Measurements from ENCODE around the gene SLIT3. TPM values are rescaled to one million over a fixed set of nuclear protein-coding genes. Genes with fewer than 3 reads are reported as not detected.

SLIT3 gene
- total RNA-seq, 2 experiments from 2014 or later, result not detected

GRCh38 chr5:169157064-169157463, 143.9 kb downstream of the SLIT3 start:
- Mint-ChIP-seq H3K4me3 (no peak overlapping the region), H3K9me3 (peaks cover 17% of the 10 kb centered on the region), H3K36me3 (ENCODE audit: low read depth) (no peaks in the 10 kb centered on the region), H3K27ac (no peak overlapping the region), H3K27me3 (peaks cover 10% of the 10 kb centered on the region), H3K4me1 (ENCODE audit: low read depth) (no peaks in the 10 kb centered on the region)
- intact Hi-C loops (cut with DNase I, micrococcal nuclease), result no loop called here
- H3K36me3 ChIP-seq (ENCODE audit: insufficient read depth, low read length), result no peaks in the 10 kb centered on the region
- H3K9me3 ChIP-seq (ENCODE audit: control insufficient read depth in 1 of 2, insufficient read depth in 1 of 2, low read length in 2 of 2), result peaks cover 0 to 10% of the 10 kb centered on the region in 2 experiments
- ChIA-PET POLR2A (no interaction called here), CTCF (no interaction called here)
- DNase-seq (no peak), ATAC-seq (ENCODE audit: poor library complexity) (no peak)
- H3K27me3 ChIP-seq (ENCODE audit: control insufficient read depth in 1 of 2, insufficient read depth in 2 of 2, low read length in 2 of 2), result no peaks in the 10 kb centered on the region
- TF ChIP-seq CTCF (IDR thresholded peaks at IDR 0.05), result no peak
- no peak overlapping the region for H3K27ac ChIP-seq (ENCODE audit: low read depth in 1 of 2, low read length in 2 of 2)
- H3K4me3 ChIP-seq (ENCODE audit: low read length), result no peak overlapping the region
- no peaks in the 10 kb centered on the region for H3K4me1 ChIP-seq (ENCODE audit: insufficient read depth, low read length)

GRCh38 chr5:169154679-169155078, 146.3 kb downstream of the SLIT3 start:
- Mint-ChIP-seq H3K9me3 (peaks cover 8% of the 10 kb centered on the region), H3K27ac (no peak overlapping the region), H3K27me3 (peaks cover 10% of the 10 kb centered on the region), H3K4me1 (ENCODE audit: low read depth) (no peaks in the 10 kb centered on the region), H3K4me3 (no peak overlapping the region), H3K36me3 (ENCODE audit: low read depth) (no peaks in the 10 kb centered on the region)
- Histone ChIP-seq H3K36me3 (ENCODE audit: insufficient read depth, low read length) (no peaks in the 10 kb centered on the region), H3K27me3 (ENCODE audit: control insufficient read depth in 1 of 2, insufficient read depth in 2 of 2, low read length in 2 of 2) (no peaks in the 10 kb centered on the region), H3K9me3 (ENCODE audit: control insufficient read depth in 1 of 2, insufficient read depth in 1 of 2, low read length in 2 of 2) (peaks cover 0 to 10% of the 10 kb centered on the region in 2 experiments), H3K4me3 (ENCODE audit: low read length) (no peak overlapping the region), H3K4me1 (ENCODE audit: insufficient read depth, low read length) (no peaks in the 10 kb centered on the region), H3K27ac (ENCODE audit: low read depth in 1 of 2, low read length in 2 of 2) (no peak overlapping the region)
- ChIA-PET POLR2A (no interaction called here), CTCF (no interaction called here)
- intact Hi-C loops (cut with DNase I, micrococcal nuclease), result no loop called here
- DNase-seq (no peak), ATAC-seq (ENCODE audit: poor library complexity) (no peak)
- TF ChIP-seq CTCF (IDR thresholded peaks at IDR 0.05), result no peak

GRCh38 chr5:169153405-169153804, 147.5 kb downstream of the SLIT3 start:
- Mint-ChIP-seq H3K27me3 (peaks cover 10% of the 10 kb centered on the region), H3K27ac (no peak overlapping the region), H3K4me3 (no peak overlapping the region), H3K4me1 (ENCODE audit: low read depth) (no peaks in the 10 kb centered on the region), H3K36me3 (ENCODE audit: low read depth) (no peaks in the 10 kb centered on the region), H3K9me3 (peaks cover 7% of the 10 kb centered on the region)
- no peaks in the 10 kb centered on the region for H3K4me1 ChIP-seq (ENCODE audit: insufficient read depth, low read length)
- intact Hi-C loops (cut with DNase I, micrococcal nuclease), result no loop called here
- no peak for TF ChIP-seq CTCF (IDR thresholded peaks at IDR 0.05)
- no peak for DNase-seq
- CTCF ChIA-PET, result no interaction called here
- no peaks in the 10 kb centered on the region for H3K9me3 ChIP-seq (ENCODE audit: control insufficient read depth in 1 of 2, insufficient read depth in 1 of 2, low read length in 2 of 2)
- POLR2A ChIA-PET, result no interaction called here
- H3K27me3 ChIP-seq (ENCODE audit: control insufficient read depth in 1 of 2, insufficient read depth in 2 of 2, low read length in 2 of 2), result no peaks in the 10 kb centered on the region
- no peak for ATAC-seq (ENCODE audit: poor library complexity)
- H3K4me3 ChIP-seq (ENCODE audit: low read length), result no peak overlapping the region
- no peak overlapping the region for H3K27ac ChIP-seq (ENCODE audit: low read depth in 1 of 2, low read length in 2 of 2)
- no peaks in the 10 kb centered on the region for H3K36me3 ChIP-seq (ENCODE audit: insufficient read depth, low read length)
